Lower leg skin (tissue), 3 donors: Measurements from ENCODE around the gene JPT1.

Experiments used
- CTCF ChIP-seq, 3 donors: fragments of 450-650 bp; IDR thresholded peaks; one replicate each; pipeline ENCODE4 v1.5.1; 2016; ENCODE audit warnings: antibody characterized with exemption in 3 of 3, mild to moderate bottlenecking in 3 of 3, moderate library complexity in 2 of 3
- POLR2A ChIP-seq, 2 donors: fragments of 450-650 bp; IDR thresholded peaks; one replicate each; pipeline ENCODE4 v1.6.1; 2016 to 2017; ENCODE audit warnings: antibody characterized with exemption in 2 of 2, mild to moderate bottlenecking in 1 of 2, moderate library complexity in 1 of 2

- no peak for TF ChIP-seq CTCF (IDR thresholded peaks at IDR 0.05)
- TF ChIP-seq POLR2A (IDR thresholded peaks at IDR 0.05) = no peak
These were observed 24.1 kb upstream of the JPT1 start for GRCh38 chr17:75178453-75178852.
